Measurements from ENCODE around the gene XPNPEP1. TPM values are rescaled to one million over a fixed set of nuclear protein-coding genes. Genes with fewer than 3 reads are reported as not detected.

The XPNPEP1 gene
- total RNA-seq (10 to 100 TPM; 47.5 to 68.9 TPM), polyA plus RNA-seq (10 to 100 TPM; 28.4 to 38.9 TPM)
- long read RNA-seq, donor 1, transcript XPNPEP1-201 (20 exons, 2,467 nt): minor isoform, 12 of 164 reads
- long read RNA-seq, donor 1, transcript XPNPEP1-218 (21 exons, 2,539 nt): major isoform, 89 of 164 reads
- long read RNA-seq, donor 1, partial matches to known transcripts: 24 of 164 reads
- long read RNA-seq, donor 1, other reads (novel, unspliced or antisense): 37 of 164 reads
- long read RNA-seq, donor 2, transcript XPNPEP1-218 (21 exons, 2,539 nt): major isoform, 17 of 35 reads
- long read RNA-seq, donor 2, partial matches to known transcripts: 4 of 35 reads
- long read RNA-seq, donor 2, other reads (novel, unspliced or antisense): 12 of 35 reads

DNA sequence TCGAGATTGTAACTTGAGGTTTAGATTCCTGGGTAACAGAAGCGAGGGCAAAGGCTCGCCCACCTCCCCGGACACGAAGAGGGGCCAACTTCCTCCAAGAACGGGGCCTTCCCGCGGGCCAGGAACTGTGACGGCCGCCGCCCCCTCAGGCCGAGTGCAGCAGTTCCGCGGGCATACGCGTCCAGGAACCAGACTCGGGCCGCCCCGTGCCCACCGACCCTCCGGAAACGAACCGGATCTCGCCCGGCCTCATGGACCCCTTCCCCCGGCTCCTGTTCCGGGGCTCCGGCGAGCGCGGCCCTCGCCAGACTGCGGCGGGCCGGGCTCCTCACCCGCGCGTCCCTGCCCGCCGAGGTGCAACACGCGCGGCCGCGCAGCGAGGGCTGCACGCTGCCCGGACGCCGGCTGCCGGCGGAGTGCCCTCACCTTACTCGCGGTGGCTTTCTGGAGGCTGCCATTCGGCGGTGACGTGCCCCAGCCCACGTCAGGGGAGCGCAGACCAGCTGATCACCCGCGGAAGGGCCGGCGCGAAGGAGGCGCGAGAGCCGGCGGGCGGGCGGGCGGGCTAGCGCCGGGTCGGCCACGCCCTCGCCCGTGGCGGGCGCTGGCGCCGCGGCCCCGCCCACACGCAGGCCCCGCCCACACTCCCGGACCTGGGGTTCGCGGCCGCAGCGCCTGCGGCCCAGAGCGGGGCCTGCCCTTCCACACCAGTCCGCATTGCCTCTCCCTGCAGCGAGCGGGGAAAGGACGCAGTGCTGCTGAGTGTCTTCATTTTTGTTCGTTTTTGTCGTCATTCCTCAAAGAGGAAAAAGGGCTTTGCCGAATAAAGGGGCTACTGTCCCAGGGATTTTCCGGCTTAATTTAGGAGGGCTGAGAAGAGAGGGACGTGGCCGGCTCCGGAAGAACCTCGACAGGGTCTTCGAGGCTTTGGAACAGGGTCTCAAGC lies at the start of gene XPNPEP1:
Gene XPNPEP1, minus strand, starts transcription at position 536 of the 946 bp plus-strand sequence. Its CDS starts 78 bp downstream, at position 458.
- no peaks in the 10 kb centered on the region for H3K27me3 ChIP-seq (ENCODE audit: control insufficient read depth in 1 of 2, insufficient read depth in 2 of 2, low read length in 1 of 2)
- H3K4me3 ChIP-seq (ENCODE audit: low read length in 2 of 2): peak within 1 kb of the TSS; percentile 85 to 92
- H3K36me3 ChIP-seq (ENCODE audit: control insufficient read depth in 1 of 2, insufficient read depth in 2 of 2, low read length in 1 of 2): no peaks in the 10 kb centered on the region
- no peaks in the 10 kb centered on the region for H3K9me3 ChIP-seq (ENCODE audit: control insufficient read depth, low read length)
- WGBS, 2 donors: 3% methylated on average over 65 to 105 of the region's 105 CpGs
- peak within 1 kb of the TSS; percentile 68 to 92 for H3K27ac ChIP-seq (ENCODE audit: low read depth in 1 of 2, low read length in 2 of 2)
- ATAC-seq (ENCODE audit: low FRiP score) (peak; percentile 96), DNase-seq (peak; percentile 95)
- peaks cover 0 to 5% of the 10 kb centered on the region in 2 donors for H3K4me1 ChIP-seq (ENCODE audit: control insufficient read depth in 1 of 2, insufficient read depth in 2 of 2, low read length in 2 of 2)
- intact Hi-C loops (cut with DNase I): loop anchor here in 1 of 2 donors (5.0 kb wide), 2 partner anchors 39 to 41 kb away; no protein-coding TSS in a partner anchor

DNA sequence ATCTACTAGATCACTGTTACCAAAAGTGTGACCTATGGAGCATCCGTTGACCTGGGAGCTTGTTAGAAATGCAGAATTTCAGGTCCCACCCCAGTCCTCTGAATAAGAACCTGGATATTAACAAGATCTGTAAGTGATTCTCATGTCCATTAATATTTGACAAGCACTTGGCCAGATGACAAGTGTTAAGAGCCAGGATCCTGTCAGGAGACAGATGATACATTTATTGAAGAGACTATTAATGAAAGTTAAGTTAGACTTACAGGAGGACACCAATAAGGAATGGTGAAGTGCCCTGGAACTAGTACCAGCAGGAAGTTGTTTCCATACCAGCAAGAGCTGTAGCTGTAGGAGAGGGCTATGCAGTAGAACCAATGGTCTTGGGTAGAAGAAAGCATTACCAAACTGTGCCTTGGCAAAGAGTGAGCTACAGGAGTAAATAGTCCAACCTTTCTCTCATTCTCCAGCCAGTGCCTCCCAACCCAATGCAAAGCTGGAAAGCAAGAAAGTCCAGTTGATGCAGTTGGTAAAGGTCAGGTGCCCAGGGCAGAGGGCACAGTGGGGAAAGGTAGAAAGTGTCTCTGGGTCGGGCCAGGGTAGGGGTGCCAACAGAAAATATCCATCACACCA lies 49.2 kb upstream of the XPNPEP1 start:
- Histone ChIP-seq H3K9me3 (ENCODE audit: control insufficient read depth, low read length) (no peaks in the 10 kb centered on the region), H3K4me3 (ENCODE audit: low read length in 2 of 2) (no peak overlapping the region), H3K27me3 (ENCODE audit: control insufficient read depth in 1 of 2, insufficient read depth in 2 of 2, low read length in 1 of 2) (no peaks in the 10 kb centered on the region), H3K27ac (ENCODE audit: low read depth in 1 of 2, low read length in 2 of 2) (no peak overlapping the region), H3K4me1 (ENCODE audit: control insufficient read depth in 1 of 2, insufficient read depth in 2 of 2, low read length in 2 of 2) (peaks cover 7 to 17% of the 10 kb centered on the region in 2 donors), H3K36me3 (ENCODE audit: control insufficient read depth in 1 of 2, insufficient read depth in 2 of 2, low read length in 1 of 2) (no peaks in the 10 kb centered on the region)
- ATAC-seq (ENCODE audit: low FRiP score) (no peak), DNase-seq (no peak)
- 97 to 100% methylated on average over 2 of the region's 2 CpGs for WGBS, 2 donors
- intact Hi-C loops (cut with DNase I): no loop called here

DNA sequence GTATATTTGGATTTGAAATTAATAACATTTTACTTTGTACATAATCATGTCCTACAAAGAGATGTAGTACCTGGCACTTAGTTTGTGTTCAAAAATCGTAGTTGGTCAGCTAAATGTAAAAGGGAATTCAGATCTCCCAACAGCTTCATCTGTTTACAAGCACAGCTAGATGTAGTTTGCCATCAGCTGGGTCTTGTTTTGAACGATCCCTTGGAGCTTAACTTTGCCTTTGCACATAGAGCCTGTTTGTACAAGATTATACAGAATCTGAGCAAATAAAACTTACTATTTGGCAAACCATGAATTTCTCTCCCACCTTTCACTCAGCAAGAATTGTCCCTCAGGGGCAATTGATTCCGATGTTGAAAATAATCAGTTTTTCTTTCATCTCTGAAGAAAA lies 48.3 kb upstream of the XPNPEP1 start:
- no peaks in the 10 kb centered on the region for H3K27me3 ChIP-seq (ENCODE audit: control insufficient read depth in 1 of 2, insufficient read depth in 2 of 2, low read length in 1 of 2)
- H3K9me3 ChIP-seq (ENCODE audit: control insufficient read depth, low read length): no peaks in the 10 kb centered on the region
- peaks cover 7 to 16% of the 10 kb centered on the region in 2 donors for H3K4me1 ChIP-seq (ENCODE audit: control insufficient read depth in 1 of 2, insufficient read depth in 2 of 2, low read length in 2 of 2)
- no peak overlapping the region for H3K27ac ChIP-seq (ENCODE audit: low read depth in 1 of 2, low read length in 2 of 2)
- ATAC-seq (ENCODE audit: low FRiP score) (no peak), DNase-seq (no peak)
- intact Hi-C loops (cut with DNase I): no loop called here
- H3K36me3 ChIP-seq (ENCODE audit: control insufficient read depth in 1 of 2, insufficient read depth in 2 of 2, low read length in 1 of 2): no peaks in the 10 kb centered on the region
- 58 to 68% methylated on average over 3 of the region's 3 CpGs for WGBS, 2 donors
- no peak overlapping the region for H3K4me3 ChIP-seq (ENCODE audit: low read length in 2 of 2)

DNA sequence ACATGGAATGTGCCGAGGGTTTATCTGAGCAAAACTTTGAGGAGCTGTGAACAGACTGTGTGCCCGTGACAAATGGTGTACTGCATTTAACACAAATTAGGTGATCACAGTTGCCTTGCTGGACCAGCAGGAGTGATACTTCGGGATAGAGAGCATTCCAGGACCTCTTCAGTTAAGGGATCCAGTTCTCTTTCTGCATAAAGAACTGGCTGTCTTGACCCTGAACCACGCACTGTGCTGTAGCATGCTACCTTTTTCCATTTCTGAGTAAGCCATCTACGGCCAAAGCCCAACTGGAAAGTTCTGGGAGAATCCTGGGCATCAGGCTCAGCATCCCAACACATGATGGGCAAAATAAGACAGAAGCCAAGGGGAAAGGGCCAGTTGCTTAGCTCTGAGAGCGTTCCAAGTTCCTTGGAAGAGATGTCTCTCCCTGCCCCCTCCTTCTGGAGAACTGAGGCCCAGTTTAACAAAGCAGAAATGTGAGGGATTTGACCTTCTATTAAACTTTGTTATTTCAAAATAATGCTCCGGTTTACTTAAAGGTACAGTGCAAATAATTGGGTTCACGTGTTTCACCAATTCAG lies 46.5 kb upstream of the XPNPEP1 start:
- Histone ChIP-seq H3K27me3 (ENCODE audit: control insufficient read depth in 1 of 2, insufficient read depth in 2 of 2, low read length in 1 of 2) (no peaks in the 10 kb centered on the region), H3K9me3 (ENCODE audit: control insufficient read depth, low read length) (no peaks in the 10 kb centered on the region), H3K36me3 (ENCODE audit: control insufficient read depth in 1 of 2, insufficient read depth in 2 of 2, low read length in 1 of 2) (no peaks in the 10 kb centered on the region), H3K27ac (ENCODE audit: low read depth in 1 of 2, low read length in 2 of 2) (peak overlapping the region in 1 of 2 donors; percentile 56), H3K4me3 (ENCODE audit: low read length in 2 of 2) (no peak overlapping the region), H3K4me1 (ENCODE audit: control insufficient read depth in 1 of 2, insufficient read depth in 2 of 2, low read length in 2 of 2) (peaks cover 9 to 14% of the 10 kb centered on the region in 2 donors)
- ATAC-seq (ENCODE audit: low FRiP score) (peak; percentile 8), DNase-seq (no peak)
- intact Hi-C loops (cut with DNase I): loop anchor here (2.0 to 5.0 kb wide), 3 partner anchors 37 to 78 kb away; partner anchors contain the start of gene ADD3 (in 2 of the 2)
- 20 to 23% methylated on average over 8 of the region's 8 CpGs for WGBS, 2 donors

DNA sequence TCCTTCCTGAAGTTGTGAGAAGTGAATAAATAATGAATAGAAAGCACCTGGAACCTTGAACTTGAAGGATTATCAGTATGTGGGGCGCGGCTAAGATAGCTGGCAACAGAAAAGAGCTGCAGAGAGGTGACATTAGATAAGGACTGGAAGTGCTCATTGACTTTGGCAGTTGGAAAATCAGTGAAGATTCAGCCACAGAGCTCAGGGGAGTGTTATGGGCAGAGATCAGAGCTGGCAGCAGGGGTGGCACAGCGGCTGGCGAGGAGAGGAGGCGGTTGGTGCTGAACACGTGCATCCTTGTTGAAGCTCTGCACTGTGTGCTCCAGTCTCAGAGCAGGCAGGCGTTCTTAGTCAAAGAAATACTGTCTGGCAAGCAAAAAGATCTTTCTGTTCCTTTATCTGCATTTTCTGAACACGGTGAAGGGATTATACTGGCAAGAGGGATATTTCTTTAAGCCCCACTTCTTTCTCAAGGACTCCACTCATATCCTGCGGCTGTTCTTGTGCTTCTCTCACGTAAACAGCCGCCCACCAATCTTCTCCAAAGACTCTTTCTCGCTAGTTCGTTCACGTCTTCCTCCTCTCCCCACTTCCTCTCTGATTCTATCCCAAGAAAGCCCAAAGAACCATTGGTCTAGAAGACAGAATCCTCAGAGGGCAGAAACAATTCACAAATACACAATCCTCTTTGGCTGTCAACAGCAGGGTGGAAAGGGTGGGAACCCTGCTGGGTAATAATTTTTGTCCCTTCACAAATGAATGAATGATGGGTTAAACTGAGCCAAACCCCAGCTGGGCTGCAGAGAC lies 45.8 kb upstream of the XPNPEP1 start:
- DNase-seq: no peak
- Histone ChIP-seq H3K27ac (ENCODE audit: low read depth in 1 of 2, low read length in 2 of 2) (peak overlapping the region in 1 of 2 donors; percentile 56), H3K36me3 (ENCODE audit: control insufficient read depth in 1 of 2, insufficient read depth in 2 of 2, low read length in 1 of 2) (no peaks in the 10 kb centered on the region), H3K9me3 (ENCODE audit: control insufficient read depth, low read length) (no peaks in the 10 kb centered on the region), H3K27me3 (ENCODE audit: control insufficient read depth in 1 of 2, insufficient read depth in 2 of 2, low read length in 1 of 2) (no peaks in the 10 kb centered on the region), H3K4me3 (ENCODE audit: low read length in 2 of 2) (no peak overlapping the region), H3K4me1 (ENCODE audit: control insufficient read depth in 1 of 2, insufficient read depth in 2 of 2, low read length in 2 of 2) (peaks cover 9 to 14% of the 10 kb centered on the region in 2 donors)
- ATAC-seq (ENCODE audit: low FRiP score): no peak
- 13 to 16% methylated on average over 14 of the region's 14 CpGs for WGBS, 2 donors
- intact Hi-C loops (cut with DNase I): loop anchor here (2.0 to 5.0 kb wide), 3 partner anchors 38 to 77 kb away; partner anchors contain the start of gene ADD3 (in 2 of the 2)

DNA sequence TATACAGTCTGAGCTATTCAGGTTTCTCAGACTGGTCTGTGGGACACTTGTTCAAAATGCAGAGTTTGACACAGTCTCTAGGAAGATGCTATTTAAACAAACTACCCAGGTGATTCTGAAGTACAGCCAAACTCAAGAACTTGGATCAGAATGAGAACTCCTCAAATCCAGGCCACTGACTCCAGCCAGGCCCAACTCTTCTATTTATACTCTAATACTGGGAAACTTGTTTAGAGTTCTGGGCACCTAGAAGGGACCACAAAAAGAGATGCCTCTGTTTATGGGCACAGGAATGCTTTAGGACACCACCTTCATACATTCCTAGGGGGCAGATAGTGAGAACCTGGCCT lies 44.4 kb upstream of the XPNPEP1 start:
- H3K4me3 ChIP-seq (ENCODE audit: low read length in 2 of 2): no peak overlapping the region
- no peak overlapping the region for H3K27ac ChIP-seq (ENCODE audit: low read depth in 1 of 2, low read length in 2 of 2)
- intact Hi-C loops (cut with DNase I): loop anchor here (2.0 to 5.0 kb wide), 3 partner anchors 40 to 75 kb away; partner anchors contain the start of gene ADD3 (in 2 of the 2)
- H3K27me3 ChIP-seq (ENCODE audit: control insufficient read depth in 1 of 2, insufficient read depth in 2 of 2, low read length in 1 of 2): no peaks in the 10 kb centered on the region
- DNase-seq (no peak), ATAC-seq (ENCODE audit: low FRiP score) (no peak)
- H3K36me3 ChIP-seq (ENCODE audit: control insufficient read depth in 1 of 2, insufficient read depth in 2 of 2, low read length in 1 of 2): no peaks in the 10 kb centered on the region
- H3K9me3 ChIP-seq (ENCODE audit: control insufficient read depth, low read length): no peaks in the 10 kb centered on the region
- H3K4me1 ChIP-seq (ENCODE audit: control insufficient read depth in 1 of 2, insufficient read depth in 2 of 2, low read length in 2 of 2): peaks cover 11 to 15% of the 10 kb centered on the region in 2 donors

DNA sequence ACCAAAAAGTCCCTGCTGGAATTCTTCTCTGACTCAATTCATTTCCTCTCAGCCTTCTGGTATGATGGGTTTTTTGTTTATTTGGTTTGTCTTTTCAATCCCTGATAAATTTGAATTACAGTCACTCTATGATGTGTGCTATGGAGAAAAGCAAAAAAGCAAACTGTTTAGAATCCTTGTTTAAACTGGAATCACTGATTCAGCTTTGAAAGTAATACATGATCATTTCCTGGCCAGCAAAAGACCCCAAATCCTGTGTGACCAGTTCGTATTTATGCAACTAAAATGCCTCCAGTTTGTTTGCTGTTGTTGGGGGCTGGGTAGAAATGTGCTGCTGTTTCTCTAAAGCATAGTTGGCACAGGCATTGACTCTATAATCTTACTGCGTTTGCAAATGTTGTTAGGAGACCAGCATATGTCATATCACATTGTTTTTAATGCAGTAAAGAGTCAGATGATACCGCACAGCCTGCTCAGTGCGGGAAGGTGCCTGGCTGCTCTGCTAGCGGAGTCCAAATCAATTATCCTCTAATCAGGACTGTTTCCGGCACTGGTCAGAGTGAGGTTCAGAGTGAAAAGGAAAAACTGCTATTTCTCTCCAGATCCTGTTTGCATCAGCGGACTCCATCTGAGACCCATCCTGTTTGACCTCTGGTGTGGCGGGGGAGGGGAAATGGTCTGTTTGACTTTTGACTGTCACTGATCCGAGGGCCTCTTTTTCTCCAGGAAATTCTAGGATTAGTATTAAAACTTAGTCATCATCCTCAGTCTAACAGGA lies 43.8 kb upstream of the XPNPEP1 start:
- ATAC-seq (ENCODE audit: low FRiP score) (no peak), DNase-seq (no peak)
- 27 to 32% methylated on average over 9 of the region's 9 CpGs for WGBS, 2 donors
- Histone ChIP-seq H3K4me1 (ENCODE audit: control insufficient read depth in 1 of 2, insufficient read depth in 2 of 2, low read length in 2 of 2) (peaks cover 17 to 18% of the 10 kb centered on the region in 2 donors), H3K27ac (ENCODE audit: low read depth in 1 of 2, low read length in 2 of 2) (peak overlapping the region in 1 of 2 donors; percentile 51), H3K9me3 (ENCODE audit: control insufficient read depth, low read length) (no peaks in the 10 kb centered on the region), H3K36me3 (ENCODE audit: control insufficient read depth in 1 of 2, insufficient read depth in 2 of 2, low read length in 1 of 2) (no peaks in the 10 kb centered on the region), H3K27me3 (ENCODE audit: control insufficient read depth in 1 of 2, insufficient read depth in 2 of 2, low read length in 1 of 2) (no peaks in the 10 kb centered on the region), H3K4me3 (ENCODE audit: low read length in 2 of 2) (no peak overlapping the region)
- intact Hi-C loops (cut with DNase I): loop anchor here (5.0 kb wide), 2 partner anchors 40 to 75 kb away; partner anchors contain the start of gene ADD3 (in 2 of the 2)
